Measurements from ENCODE around the gene CYP39A1.

DNA sequence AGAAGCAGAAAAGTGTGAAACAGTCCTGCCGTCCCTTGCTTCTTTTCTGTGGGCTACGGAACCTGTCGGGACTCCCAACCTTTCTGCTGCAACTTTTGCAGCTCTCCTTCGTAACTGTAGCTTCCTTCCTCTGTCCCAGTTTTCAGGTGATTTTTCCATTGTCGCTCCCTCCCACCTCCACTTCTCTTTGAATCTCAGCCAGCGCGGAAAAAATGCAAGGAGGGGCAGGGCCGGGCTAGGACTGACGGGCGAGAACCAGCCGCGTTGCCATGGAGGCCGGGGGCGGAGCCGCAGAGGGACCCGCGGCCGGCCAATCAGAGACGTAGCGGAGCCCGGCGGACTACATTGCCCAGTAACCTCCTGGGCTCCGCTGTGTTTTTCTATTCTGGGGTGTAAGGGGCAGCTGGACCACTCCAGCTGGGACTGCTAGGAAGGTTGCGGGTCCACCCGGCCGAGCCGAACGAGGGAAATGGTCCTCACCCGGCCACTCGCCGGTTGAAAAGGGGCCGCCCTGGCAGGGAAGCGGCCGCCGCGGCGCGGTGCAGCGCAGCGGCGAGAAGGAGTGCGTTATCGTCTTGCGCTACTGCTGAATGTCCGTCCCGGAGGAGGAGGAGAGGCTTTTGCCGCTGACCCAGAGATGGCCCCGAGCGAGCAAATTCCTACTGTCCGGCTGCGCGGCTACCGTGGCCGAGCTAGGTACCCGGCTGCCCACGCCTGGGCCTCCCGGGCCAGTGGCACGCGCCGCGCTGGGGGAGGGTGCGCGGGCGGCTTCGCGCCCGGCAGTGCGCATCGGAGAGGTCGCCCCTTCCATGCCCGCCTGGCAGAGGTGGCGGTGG is at the start of gene CYP39A1, which contains the start of gene SLC25A27:
- TF ChIP-seq, protein P1, sequence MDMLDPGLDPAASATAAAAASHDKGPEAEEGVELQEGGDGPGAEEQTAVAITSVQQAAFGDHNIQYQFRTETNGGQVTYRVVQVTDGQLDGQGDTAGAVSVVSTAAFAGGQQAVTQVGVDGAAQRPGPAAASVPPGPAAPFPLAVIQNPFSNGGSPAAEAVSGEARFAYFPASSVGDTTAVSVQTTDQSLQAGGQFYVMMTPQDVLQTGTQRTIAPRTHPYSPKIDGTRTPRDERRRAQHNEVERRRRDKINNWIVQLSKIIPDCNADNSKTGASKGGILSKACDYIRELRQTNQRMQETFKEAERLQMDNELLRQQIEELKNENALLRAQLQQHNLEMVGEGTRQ (IDR thresholded peaks at IDR 0.05), result no peak
- TF ChIP-seq JUNB (IDR thresholded peaks at IDR 0.05) (no peak), CTCF (IDR thresholded peaks at IDR 0.05) (no peak), CBX2 (IDR thresholded peaks at IDR 0.05; ENCODE audit: borderline replicate concordance, low read depth) (no peak), CEBPB (IDR thresholded peaks at IDR 0.05) (no peak), EP300 (IDR thresholded peaks at IDR 0.05) (no peak), REST (IDR thresholded peaks at IDR 0.05) (no peak), POLR2A (IDR thresholded peaks at IDR 0.05; ENCODE audit: low read length) (no peak), GATA3 (IDR thresholded peaks at IDR 0.05; ENCODE audit: borderline replicate concordance) (no peak)
- TF ChIP-seq, protein P2, sequence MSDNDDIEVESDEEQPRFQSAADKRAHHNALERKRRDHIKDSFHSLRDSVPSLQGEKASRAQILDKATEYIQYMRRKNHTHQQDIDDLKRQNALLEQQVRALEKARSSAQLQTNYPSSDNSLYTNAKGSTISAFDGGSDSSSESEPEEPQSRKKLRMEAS (IDR thresholded peaks at IDR 0.05), result peak; percentile 45; the same call in 1 of the 2 replicates

All from A549 (cell line).